OCI-LY3 (cell line): ENCODE results near the gene TYR.

Experiments
- EZH2phosphoT487 ChIP-seq: fragments of 200-600 bp; shearing (Covaris generic); IDR thresholded peaks from 2 replicates; pipeline ENCODE4 v1.6.1; 2018; ENCODE audit warnings: antibody characterized with exemption, mixed run types, low read depth
- TF ChIP-seq, protein P1 (sequence below): fragments of 200-600, 300-600 bp; sonication (generic); IDR thresholded peaks from 2 replicates; pipeline ENCODE4 v1.5.1; 2014; ENCODE audit warnings: antibody characterized with exemption, low read length, low read depth

DNA sequence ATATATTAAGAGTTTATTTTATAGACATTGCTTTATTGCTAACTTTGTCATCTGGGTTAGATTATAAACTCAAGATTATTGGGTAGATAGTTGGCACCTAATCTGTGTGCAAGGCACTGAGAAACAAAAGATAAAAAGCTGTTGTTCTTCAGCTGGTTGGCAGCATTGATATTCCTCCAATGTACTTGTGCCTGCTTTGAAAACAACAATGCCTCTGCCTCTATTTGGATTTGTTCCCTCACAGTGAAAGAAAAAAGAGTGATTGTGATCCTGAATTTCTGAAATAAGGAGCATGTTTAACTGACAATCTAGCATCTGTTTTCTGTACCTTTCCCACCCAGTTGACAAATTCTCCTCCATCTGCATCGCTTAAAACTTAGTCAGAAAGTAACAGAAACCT lies 98.3 kb downstream of the TYR start:
- TF ChIP-seq, protein P1, sequence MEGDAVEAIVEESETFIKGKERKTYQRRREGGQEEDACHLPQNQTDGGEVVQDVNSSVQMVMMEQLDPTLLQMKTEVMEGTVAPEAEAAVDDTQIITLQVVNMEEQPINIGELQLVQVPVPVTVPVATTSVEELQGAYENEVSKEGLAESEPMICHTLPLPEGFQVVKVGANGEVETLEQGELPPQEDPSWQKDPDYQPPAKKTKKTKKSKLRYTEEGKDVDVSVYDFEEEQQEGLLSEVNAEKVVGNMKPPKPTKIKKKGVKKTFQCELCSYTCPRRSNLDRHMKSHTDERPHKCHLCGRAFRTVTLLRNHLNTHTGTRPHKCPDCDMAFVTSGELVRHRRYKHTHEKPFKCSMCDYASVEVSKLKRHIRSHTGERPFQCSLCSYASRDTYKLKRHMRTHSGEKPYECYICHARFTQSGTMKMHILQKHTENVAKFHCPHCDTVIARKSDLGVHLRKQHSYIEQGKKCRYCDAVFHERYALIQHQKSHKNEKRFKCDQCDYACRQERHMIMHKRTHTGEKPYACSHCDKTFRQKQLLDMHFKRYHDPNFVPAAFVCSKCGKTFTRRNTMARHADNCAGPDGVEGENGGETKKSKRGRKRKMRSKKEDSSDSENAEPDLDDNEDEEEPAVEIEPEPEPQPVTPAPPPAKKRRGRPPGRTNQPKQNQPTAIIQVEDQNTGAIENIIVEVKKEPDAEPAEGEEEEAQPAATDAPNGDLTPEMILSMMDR = no peak
- no peak for TF ChIP-seq EZH2phosphoT487
